ENCODE measurements around the gene SPON2. TPM values are rescaled to one million over a fixed set of nuclear protein-coding genes. Genes with fewer than 3 reads are reported as not detected.
A peak's percentile ranks its signal among the peaks of the same experiment; 100 is the strongest.

Gene SPON2
- total RNA-seq, 1 donor from 2014 or later = 3.4 TPM

DNA sequence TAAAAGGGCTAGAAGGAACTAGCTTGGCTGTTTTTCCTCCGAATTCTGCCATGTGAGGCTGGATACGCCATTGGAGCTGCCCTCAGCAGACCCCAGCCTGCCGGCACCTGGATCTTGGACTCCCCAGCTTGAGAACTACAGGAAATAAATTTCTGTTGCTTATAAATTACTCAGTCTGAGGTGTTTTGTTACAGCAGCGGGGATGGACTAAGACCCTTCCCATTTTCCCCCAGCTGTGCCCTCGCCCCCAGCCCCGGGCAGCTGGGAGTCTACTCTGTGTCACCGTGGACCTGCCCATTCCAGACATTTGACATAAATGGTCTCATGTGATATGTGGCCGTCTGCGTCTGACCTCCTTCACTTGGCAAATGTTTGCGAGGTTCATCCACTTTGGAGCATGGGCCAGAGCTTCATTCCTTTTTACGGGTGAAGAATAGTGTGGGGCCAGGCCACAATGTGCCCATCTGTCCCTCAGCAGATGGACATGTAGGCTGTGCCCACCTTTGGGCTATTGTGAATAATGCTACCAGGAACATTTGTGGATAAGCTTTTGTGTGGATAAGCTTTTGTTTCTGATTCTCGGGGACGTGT lies 30.7 kb upstream of the SPON2 start:
- Mint-ChIP-seq H3K9me3 (no peaks in the 10 kb centered on the region), H3K36me3 (ENCODE audit: low read depth) (no peaks in the 10 kb centered on the region), H3K4me3 (no peak overlapping the region), H3K27ac (no peak overlapping the region), H3K4me1 (peaks cover 42% of the 10 kb centered on the region), H3K27me3 (no peaks in the 10 kb centered on the region)
- ChIA-PET CTCF (interaction anchor here (1.0 to 1.2 kb wide), 3 partner anchors 31 to 36 kb away, joined by 3 read pairs; no protein-coding TSS in a partner anchor), POLR2A (interaction anchor here (1.2 kb wide), 1 partner anchor 45 kb away, joined by 7 read pairs; no protein-coding TSS in a partner anchor)
- intact Hi-C loops (cut with micrococcal nuclease) = loop anchor here (2.0 kb wide), 1 partner anchor 46 kb away; the partner anchor contains the start of gene CTBP1
- no peak for TF ChIP-seq CTCF (IDR thresholded peaks at IDR 0.05)
- no peak for ATAC-seq (ENCODE audit: low read depth)
- DNase-seq = peak; percentile 13

DNA sequence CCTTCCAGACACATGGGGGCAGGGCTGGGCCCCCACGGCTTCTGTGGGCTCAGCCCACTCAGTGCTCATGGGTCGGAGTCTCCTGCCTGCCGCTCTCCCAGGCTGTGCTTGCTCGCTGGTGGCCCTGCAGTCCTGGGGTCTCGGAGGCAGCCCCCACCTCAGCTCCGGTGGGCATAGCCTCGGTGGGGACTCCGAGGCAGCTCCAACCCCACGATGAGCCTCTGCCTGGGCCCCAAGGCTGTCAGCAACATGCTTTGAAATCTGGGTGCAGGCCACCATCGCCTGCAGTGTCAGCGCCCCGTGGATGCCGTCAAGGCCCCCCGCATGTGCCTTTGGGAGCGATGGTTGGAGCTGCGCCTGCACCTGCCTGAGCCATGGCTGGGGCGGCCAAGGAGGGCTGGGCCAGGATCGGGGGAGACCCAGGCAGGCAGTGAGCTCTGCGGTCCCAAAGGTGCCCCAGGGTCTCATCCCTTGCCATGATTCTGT lies 30.2 kb upstream of the SPON2 start:
- ATAC-seq (ENCODE audit: low read depth) (no peak), DNase-seq (peak; percentile 14)
- Mint-ChIP-seq H3K27me3 (no peaks in the 10 kb centered on the region), H3K27ac (no peak overlapping the region), H3K4me1 (peaks cover 42% of the 10 kb centered on the region), H3K36me3 (ENCODE audit: low read depth) (no peaks in the 10 kb centered on the region), H3K9me3 (no peaks in the 10 kb centered on the region), H3K4me3 (no peak overlapping the region)
- intact Hi-C loops (cut with micrococcal nuclease) = loop anchor here (2.0 kb wide), 1 partner anchor 46 kb away; the partner anchor contains the start of gene CTBP1
- POLR2A ChIA-PET = interaction anchor here (0.5 to 1.1 kb wide), 3 partner anchors 30 to 65 kb away, joined by 3 to 4 read pairs (median 4); partner anchors contain the start of gene SPON2
- TF ChIP-seq CTCF (IDR thresholded peaks at IDR 0.05) = no peak
- CTCF ChIA-PET = interaction anchor here (1.0 kb wide), 2 partner anchors 32 to 35 kb away, joined by 3 read pairs; no protein-coding TSS in a partner anchor

DNA sequence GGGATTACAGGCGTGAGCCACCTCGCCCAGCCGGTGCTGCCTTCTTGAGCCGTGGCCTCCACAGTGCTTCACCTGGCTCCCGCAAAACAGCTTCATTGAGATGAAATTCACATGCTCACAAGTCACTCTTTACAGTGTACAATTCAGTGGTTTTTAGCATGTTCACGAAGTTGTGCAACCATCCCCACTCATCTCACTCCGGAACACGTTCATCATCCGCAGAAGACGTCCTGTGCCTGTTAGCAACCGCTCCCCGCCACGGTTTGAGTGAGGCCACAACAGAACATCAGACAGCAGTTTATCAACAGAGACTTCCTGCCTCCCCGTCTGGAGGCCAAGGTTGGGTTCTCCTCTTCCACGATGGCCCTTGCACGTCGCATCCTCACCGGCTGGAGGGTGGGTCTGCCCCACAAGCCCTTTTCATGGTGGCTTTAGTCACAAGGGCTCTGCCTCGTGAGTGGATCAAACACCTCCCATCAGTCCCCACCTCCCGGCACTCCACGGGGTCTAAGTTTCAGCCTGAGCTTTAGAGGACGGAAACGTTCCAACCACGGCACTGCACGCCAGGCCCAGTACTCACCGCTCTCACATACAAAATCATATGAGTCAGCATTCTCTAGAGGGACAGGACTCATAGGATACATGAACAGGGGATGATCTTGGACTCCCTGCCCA lies 29.6 kb upstream of the SPON2 start:
- no peaks in the 10 kb centered on the region for H3K27me3 Mint-ChIP-seq

DNA sequence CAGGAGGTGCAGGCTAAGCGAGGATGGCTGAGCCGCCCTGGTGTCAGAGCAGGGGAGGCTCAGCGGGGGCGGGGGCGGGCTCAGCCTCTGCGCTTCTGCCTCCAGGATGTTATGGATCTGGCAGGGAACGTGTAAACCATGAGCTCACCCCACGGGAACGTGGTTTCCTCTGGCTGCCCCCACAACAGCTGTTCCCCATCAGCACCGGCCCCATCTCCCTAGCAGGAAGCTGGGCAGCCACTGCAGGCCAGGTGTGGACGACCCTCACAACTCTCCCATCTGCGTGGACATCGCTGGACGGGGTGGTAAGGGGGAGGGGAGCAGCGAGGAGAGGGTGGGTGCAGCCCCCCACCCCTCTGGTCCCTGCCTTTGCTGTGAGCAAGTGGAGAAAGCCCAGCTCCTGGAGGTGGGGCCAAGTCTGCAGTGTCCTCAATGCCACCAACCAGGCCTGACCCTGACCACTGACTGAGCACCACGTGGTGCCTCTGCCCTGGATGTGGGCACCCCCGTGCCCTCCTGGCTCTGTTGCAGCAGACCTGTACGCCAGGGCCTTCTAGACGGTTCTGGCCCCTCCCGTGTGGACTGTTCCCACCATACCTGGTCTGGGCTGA lies 28.1 kb upstream of the SPON2 start:
- peaks cover 42% of the 10 kb centered on the region for H3K4me1 Mint-ChIP-seq
- H3K9me3 Mint-ChIP-seq = no peaks in the 10 kb centered on the region
- no peak for TF ChIP-seq CTCF (IDR thresholded peaks at IDR 0.05)
- H3K27ac Mint-ChIP-seq = no peak overlapping the region
- no peak for DNase-seq
- H3K4me3 Mint-ChIP-seq = no peak overlapping the region
- H3K27me3 Mint-ChIP-seq = no peaks in the 10 kb centered on the region
- ChIA-PET CTCF (no interaction called here), POLR2A (interaction anchor here (0.6 kb wide), 1 partner anchor 87 kb away, joined by 3 read pairs; the partner anchor contains the start of gene RNF212)
- H3K36me3 Mint-ChIP-seq (ENCODE audit: low read depth) = no peaks in the 10 kb centered on the region
- peak; percentile 5 for ATAC-seq (ENCODE audit: low read depth)
- intact Hi-C loops (cut with micrococcal nuclease) = loop anchor here (1.0 to 2.0 kb wide), 3 partner anchors 16 to 33 kb away; no protein-coding TSS in a partner anchor

More for the DNA sequence above, 29.6 kb upstream of the SPON2 start:
- POLR2A ChIA-PET = interaction anchor here (0.5 to 1.1 kb wide), 5 partner anchors 14 to 65 kb away, joined by 3 to 4 read pairs (median 4); partner anchors contain the start of gene SPON2
- Mint-ChIP-seq H3K36me3 (ENCODE audit: low read depth) (no peaks in the 10 kb centered on the region), H3K9me3 (no peaks in the 10 kb centered on the region), H3K27ac (peak overlapping the region; percentile 84), H3K4me1 (peaks cover 42% of the 10 kb centered on the region), H3K4me3 (peak overlapping the region; percentile 66)
- no peak for TF ChIP-seq CTCF (IDR thresholded peaks at IDR 0.05)
- peak; percentile 46 for ATAC-seq (ENCODE audit: low read depth)
- DNase-seq = peak; percentile 31
- CTCF ChIA-PET = interaction anchor here (1.0 kb wide), 1 partner anchor 34 kb away, joined by 3 read pairs; no protein-coding TSS in a partner anchor
- intact Hi-C loops (cut with micrococcal nuclease) = loop anchor here (1.0 to 2.0 kb wide), 4 partner anchors 17 to 47 kb away; partner anchors contain the start of gene CTBP1

Data from activated B cell treated with CpG ODN at 0.5 μM for 24 hours (primary cell).